HG02938 (cell line): ENCODE results near the gene KRTAP10-5.
"Not testable (repeated sequence)": the region's sequence is repeated elsewhere in the genome, so short reads cannot be mapped to it uniquely, and the experiment has no call there.

Source experiments
- ATAC-seq: cut with Tn5 transposase; IDR thresholded peaks from one replicate; pipeline ENCODE4 v1.9.1; 2021; ENCODE audit warnings: mild to moderate bottlenecking, moderate library complexity; ENCODE audit not compliant: unreplicated experiment

KRTAP10-5 gene

GRCh38 chr21:44571844-44572782, 8.3 kb downstream of the KRTAP10-5 start:
- ATAC-seq, result no peak

GRCh38 chr21:44571296-44571695, 9.1 kb downstream of the KRTAP10-5 start:
- no peak for ATAC-seq

GRCh38 chr21:44569861-44570517, 10.4 kb downstream of the KRTAP10-5 start:
- no peak for ATAC-seq

- no peak for ATAC-seq
Observed at GRCh38 chr21:44568667-44569556, 11.5 kb downstream of the KRTAP10-5 start.

- ATAC-seq, result no peak
Observed at GRCh38 chr21:44568261-44568660, 12.1 kb downstream of the KRTAP10-5 start.

GRCh38 chr21:44567481-44568171, 12.8 kb downstream of the KRTAP10-5 start:
- ATAC-seq, result no peak

GRCh38 chr21:44566403-44566802, 14.0 kb downstream of the KRTAP10-5 start:
- ATAC-seq, result no peak

GRCh38 chr21:44564886-44565598, 15.4 kb downstream of the KRTAP10-5 start:
- no peak for ATAC-seq

GRCh38 chr21:44564099-44564498, 16.3 kb downstream of the KRTAP10-5 start:
- no peak for ATAC-seq

GRCh38 chr21:44558695-44559094, 21.7 kb downstream of the KRTAP10-5 start, which contains the start of gene KRTAP10-3:
Gene KRTAP10-3 (minus strand): TSS chr21:44558795. CDS start chr21:44558715, 80 bp downstream.
- ATAC-seq, result no peak

- ATAC-seq, result not testable (repeated sequence)
Observed at GRCh38 chr21:44558329-44558675, 22.1 kb downstream of the KRTAP10-5 start.

GRCh38 chr21:44557491-44558328, 22.7 kb downstream of the KRTAP10-5 start:
- ATAC-seq, result no peak

- no peak for ATAC-seq
Observed at GRCh38 chr21:44556879-44557278, 23.5 kb downstream of the KRTAP10-5 start.

GRCh38 chr21:44555200-44555875, 25.1 kb downstream of the KRTAP10-5 start:
- no peak for ATAC-seq

GRCh38 chr21:44552681-44553080, 27.7 kb downstream of the KRTAP10-5 start:
- ATAC-seq, result no peak

- no peak for ATAC-seq
Observed at GRCh38 chr21:44552136-44552535, 28.3 kb downstream of the KRTAP10-5 start.

- ATAC-seq, result no peak
Observed at GRCh38 chr21:44551340-44551961, 29.0 kb downstream of the KRTAP10-5 start, which contains the start of gene KRTAP10-2. Gene KRTAP10-2 (minus strand): TSS chr21:44551505. CDS start chr21:44551458, 47 bp downstream.

- no peak for ATAC-seq
Observed at GRCh38 chr21:44550807-44551206, 29.6 kb downstream of the KRTAP10-5 start.
